Measurements from ENCODE around the gene CALM1. TPM values are rescaled to one million over a fixed set of nuclear protein-coding genes. Genes with fewer than 3 reads are reported as not detected.
"Not testable (repeated sequence)": the region's sequence is repeated elsewhere in the genome, so short reads cannot be mapped to it uniquely, and the experiment has no call there.

Gene CALM1
- total RNA-seq, 1 donor from 2014 or later, result 509 TPM

DNA sequence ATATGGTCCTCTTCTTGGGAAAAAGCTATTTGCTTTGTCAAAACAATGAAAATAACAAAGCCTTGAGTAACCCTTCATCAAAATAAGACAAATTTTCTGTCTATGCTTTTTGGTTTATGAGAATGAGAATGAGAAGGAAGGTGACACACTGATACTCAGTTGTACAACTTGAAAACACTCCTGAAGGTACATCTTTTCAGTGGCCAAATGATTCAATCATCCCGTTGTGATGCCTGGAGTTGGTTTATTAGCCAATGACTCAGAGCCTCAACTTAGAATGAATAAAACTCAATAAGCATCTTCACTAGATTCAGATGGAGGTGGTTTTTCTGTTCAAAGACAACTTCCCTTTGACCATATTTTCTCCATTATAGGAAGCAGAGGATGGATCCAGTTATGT, 7.8 kb upstream of the CALM1 start:
- no peak for DNase-seq (ENCODE audit: low read depth)
- H3K4me3 ChIP-seq (ENCODE audit: low read depth, low read length), result no peak overlapping the region
- no peak for TF ChIP-seq CTCF (conservative IDR thresholded peaks at IDR 0.05; ENCODE audit: low read depth, low read length)

DNA sequence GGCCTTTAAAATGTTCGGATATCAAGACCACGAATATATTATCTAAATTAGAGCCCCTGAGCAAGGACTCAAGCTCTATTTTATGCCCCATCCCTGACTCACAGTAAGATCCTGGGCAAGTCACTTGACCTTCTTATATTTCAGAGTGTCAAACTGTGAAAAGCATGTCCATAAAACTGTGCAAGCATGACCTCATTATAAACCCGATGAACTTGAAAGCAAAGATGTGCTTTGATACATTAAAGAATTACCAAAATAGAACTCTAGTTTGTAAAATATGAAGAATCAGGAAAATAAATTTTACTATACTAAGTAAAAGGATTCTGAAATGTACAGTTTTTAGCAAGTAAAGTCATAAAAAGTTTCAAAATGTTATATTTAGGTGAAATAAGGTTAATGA, 2.9 kb upstream of the CALM1 start:
- no peak for TF ChIP-seq CTCF (conservative IDR thresholded peaks at IDR 0.05; ENCODE audit: low read depth, low read length)
- no peak for DNase-seq (ENCODE audit: low read depth)
- H3K4me3 ChIP-seq (ENCODE audit: low read depth, low read length), result no peak overlapping the region

- not testable (repeated sequence) for DNase-seq (ENCODE audit: low read depth); H3K4me3 ChIP-seq (ENCODE audit: low read depth, low read length)
Measured at GRCh38 chr14:90394782-90395181, 2.0 kb upstream of the CALM1 start.

- DNase-seq (ENCODE audit: low read depth), result no peak
- no peak for TF ChIP-seq CTCF (conservative IDR thresholded peaks at IDR 0.05; ENCODE audit: low read depth, low read length)
- peak overlapping the region; percentile 64 for H3K4me3 ChIP-seq (ENCODE audit: low read depth, low read length)
Measured at GRCh38 chr14:90397425-90398314, 841 bp downstream of the CALM1 start.

- DNase-seq (ENCODE audit: low read depth), result no peak
- no peak for TF ChIP-seq CTCF (conservative IDR thresholded peaks at IDR 0.05; ENCODE audit: low read depth, low read length)
- peak overlapping the region; percentile 64 for H3K4me3 ChIP-seq (ENCODE audit: low read depth, low read length)
Measured at GRCh38 chr14:90398315-90398839, 1.5 kb downstream of the CALM1 start.

GRCh38 chr14:90398841-90399540, 2.2 kb downstream of the CALM1 start:
- DNase-seq (ENCODE audit: low read depth), result no peak
- H3K4me3 ChIP-seq (ENCODE audit: low read depth, low read length), result peak overlapping the region; percentile 64
- TF ChIP-seq CTCF (conservative IDR thresholded peaks at IDR 0.05; ENCODE audit: low read depth, low read length), result no peak

All from epithelial cell of proximal tubule (primary cell).